Omental fat pad (tissue), 4 donors: ENCODE measurements around the gene CNDP1. TPM values are rescaled to one million over a fixed set of nuclear protein-coding genes. Genes with fewer than 3 reads are reported as not detected.
A peak's percentile ranks its signal among the peaks of the same experiment; 100 is the strongest.

Experiments
- ATAC-seq: fragments of 150-250 bp; one replicate; pipeline ENCODE4 v1.9.1; 2016; ENCODE audit warnings: mild to moderate bottlenecking, moderate library complexity; ENCODE audit not compliant: low FRiP score
- DNase-seq: peaks from one replicate; pipeline ENCODE4 v3.0.0-alpha.2; 2019; ENCODE audit warnings: low spot score
- total RNA-seq, 4 donors: library from RNA; depleted of rRNA; stranded (reverse); fragments of >200 nt; gene quantifications; one replicate each; pipeline ENCODE4 v1.1.0, GENCODE V29; 2016
- TF ChIP-seq, protein P1 (sequence below), 3 donors: fragments of 450-650 bp; IDR thresholded peaks; one replicate each; pipeline ENCODE4 v1.5.1; 2016 to 2017; ENCODE audit warnings: antibody characterized with exemption in 3 of 3, mild to moderate bottlenecking in 3 of 3, moderate library complexity in 2 of 3

Gene CNDP1
- total RNA-seq, 4 donors from 2014 or later = not detected

DNA sequence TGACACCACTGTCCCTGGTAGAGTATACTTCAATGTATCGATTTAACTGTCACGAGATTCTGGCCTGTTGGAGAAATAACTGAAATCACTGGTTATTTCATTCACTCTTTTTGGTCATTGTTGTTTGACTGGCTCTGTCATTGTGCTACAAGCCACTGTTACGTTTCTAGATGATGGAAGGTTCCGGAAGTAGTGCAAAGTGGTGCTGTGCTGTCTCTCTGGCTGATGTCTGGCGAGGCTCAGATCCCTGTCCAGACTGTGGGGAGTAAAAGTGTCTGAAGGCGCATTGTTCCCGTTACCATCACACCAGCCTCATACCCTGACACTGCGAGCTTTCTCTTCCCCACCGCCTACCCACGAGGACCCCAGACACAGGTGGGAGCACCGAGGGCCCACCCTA, 11.7 kb downstream of the CNDP1 start:
- ATAC-seq = no peak

DNA sequence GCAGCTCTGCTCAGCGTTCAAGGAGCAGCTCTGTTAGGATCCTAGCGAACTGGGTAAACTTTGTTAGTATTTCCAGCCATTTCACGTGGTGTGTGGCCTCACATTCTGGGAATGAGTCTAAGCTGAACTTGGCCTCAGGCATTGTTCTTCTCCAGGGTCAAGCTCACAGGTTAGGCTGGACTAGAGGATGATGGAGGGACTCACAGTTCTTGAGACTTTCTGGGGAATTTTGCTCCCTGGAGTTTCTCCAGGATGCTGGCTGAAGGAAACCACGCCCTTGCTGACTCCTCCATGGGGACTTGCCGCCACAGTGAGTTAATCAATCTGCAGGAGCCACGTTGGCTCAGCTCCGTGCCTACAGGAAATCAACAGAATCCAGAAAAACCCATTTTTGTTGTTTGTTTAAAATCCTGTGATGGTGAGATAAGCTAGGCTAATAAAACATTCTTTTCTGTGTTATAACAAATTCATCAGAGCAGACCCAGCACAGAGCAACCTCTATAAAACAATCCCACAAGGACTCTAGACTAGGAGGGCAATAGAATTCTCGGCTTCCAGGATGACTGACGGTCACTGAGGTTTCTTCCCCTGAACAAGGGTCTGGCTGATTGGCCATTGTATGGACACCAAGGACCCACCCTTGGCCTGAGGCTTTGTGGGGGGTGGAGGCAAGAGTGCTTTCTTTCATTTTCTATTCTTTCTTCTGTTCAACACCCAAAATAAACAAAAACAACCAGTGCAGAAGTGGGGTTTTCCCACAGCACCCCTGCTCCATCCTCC, 12.6 kb downstream of the CNDP1 start:
- TF ChIP-seq, protein P1, sequence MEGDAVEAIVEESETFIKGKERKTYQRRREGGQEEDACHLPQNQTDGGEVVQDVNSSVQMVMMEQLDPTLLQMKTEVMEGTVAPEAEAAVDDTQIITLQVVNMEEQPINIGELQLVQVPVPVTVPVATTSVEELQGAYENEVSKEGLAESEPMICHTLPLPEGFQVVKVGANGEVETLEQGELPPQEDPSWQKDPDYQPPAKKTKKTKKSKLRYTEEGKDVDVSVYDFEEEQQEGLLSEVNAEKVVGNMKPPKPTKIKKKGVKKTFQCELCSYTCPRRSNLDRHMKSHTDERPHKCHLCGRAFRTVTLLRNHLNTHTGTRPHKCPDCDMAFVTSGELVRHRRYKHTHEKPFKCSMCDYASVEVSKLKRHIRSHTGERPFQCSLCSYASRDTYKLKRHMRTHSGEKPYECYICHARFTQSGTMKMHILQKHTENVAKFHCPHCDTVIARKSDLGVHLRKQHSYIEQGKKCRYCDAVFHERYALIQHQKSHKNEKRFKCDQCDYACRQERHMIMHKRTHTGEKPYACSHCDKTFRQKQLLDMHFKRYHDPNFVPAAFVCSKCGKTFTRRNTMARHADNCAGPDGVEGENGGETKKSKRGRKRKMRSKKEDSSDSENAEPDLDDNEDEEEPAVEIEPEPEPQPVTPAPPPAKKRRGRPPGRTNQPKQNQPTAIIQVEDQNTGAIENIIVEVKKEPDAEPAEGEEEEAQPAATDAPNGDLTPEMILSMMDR (IDR thresholded peaks at IDR 0.05) = no peak
- DNase-seq (no peak), ATAC-seq (peak; percentile 35)

More for the DNA sequence above, 11.7 kb downstream of the CNDP1 start:
- TF ChIP-seq, protein P1 (IDR thresholded peaks at IDR 0.05) = no peak
- no peak for DNase-seq

DNA sequence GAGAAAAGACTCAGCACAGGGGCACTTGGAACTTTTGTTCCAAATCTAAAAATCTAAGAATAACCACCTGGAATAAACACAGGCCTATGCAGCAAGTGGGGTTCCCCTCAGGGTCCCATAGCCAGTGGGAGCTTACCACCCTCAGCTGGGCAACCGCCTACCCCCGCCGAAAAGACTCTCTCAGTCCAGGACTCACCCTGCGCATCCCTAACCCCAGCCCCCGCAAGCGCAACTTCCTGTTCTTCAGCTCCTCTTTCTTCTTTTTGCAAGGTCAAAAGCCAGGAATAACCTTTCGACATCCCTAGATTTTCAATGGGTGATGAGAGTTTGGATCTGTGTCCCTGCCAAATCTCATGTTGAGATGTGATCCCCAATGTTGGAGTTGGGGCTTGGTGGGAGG, 13.6 kb downstream of the CNDP1 start:
- ATAC-seq (no peak), DNase-seq (no peak)
- TF ChIP-seq, protein P1 (IDR thresholded peaks at IDR 0.05) = no peak

DNA sequence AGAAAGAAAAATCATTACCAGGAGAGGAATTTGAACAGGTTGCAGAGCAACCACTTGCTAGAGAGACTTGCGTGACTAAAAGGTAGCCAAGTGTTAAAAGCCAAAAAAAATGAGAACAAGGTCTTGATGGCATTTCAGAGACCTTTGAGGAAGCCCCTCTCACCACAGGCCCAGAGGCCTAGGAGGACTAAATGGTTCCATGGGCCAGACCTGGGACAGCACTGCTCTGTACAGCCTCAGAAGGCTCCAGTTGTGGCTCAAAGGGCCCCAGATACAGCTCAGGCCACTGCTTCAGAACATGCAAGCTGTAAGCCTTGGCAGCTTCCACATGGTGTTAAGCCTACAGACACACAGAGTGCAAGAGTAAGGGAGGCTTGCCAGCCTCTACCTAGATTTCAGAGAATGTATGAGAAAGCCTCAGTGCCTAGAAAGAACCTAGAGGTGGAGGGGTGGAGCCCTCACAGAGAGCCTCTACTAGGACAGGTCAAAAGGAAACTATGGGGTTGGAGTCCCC, 15.3 kb downstream of the CNDP1 start:
- TF ChIP-seq, protein P1 (IDR thresholded peaks at IDR 0.05) = no peak
- ATAC-seq (no peak), DNase-seq (no peak)

DNA sequence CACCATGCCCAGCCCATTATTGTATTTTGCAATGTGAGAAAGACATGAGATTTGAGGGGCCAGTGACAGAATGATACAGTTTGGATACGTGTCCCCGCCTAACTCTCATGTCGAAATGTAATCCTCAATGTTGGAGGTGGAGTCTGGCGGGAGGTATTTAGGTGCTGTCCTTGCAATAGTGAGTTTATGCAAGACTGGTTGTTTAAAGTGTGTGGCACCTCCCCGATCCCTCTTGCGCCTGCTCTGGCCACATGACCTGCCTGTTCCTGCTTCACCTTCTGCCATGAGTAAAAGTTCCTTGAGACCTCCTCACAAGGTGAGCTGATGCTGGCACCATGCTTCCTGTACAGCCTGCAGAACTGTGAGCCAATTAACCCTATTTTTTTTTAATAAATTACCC, 16.6 kb downstream of the CNDP1 start:
- DNase-seq = no peak
- no peak for ATAC-seq
- TF ChIP-seq, protein P1 (IDR thresholded peaks at IDR 0.05) = no peak

DNA sequence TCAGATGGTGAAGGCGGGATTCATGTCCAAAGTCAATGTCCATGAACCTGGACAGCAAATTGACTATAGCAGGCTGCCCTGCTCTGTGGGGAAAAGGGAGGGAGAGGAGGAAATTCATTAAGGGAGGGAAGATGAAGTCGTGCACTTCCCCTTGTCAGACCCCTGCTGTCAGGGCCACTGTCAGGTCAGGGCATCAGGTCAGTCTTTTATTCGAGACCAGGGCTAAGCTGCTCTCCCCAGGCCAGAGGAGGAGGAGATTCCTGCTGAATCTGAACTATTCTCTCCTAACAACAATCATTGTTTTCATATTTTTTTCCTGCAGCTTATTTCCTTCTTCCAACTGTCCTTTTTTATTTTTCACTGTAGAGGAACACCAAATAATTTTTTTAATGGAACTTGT, 17.2 kb downstream of the CNDP1 start:
- TF ChIP-seq, protein P1 (IDR thresholded peaks at IDR 0.05) = no peak
- no peak for ATAC-seq

More for the DNA sequence above, 17.2 kb downstream of the CNDP1 start:
- DNase-seq = no peak
